SIG-M5 treated with dmso at 0.1 percent for 504 hours (cell line): ENCODE measurements around the gene ZNHIT3.

Experiments used
- DNase-seq: peaks from one replicate; lab custom pipeline; 2025; ENCODE audit not compliant: unreplicated experiment; lab: John Stamatoyannopoulos, UW

ZNHIT3 gene

GRCh38 chr17:36509272-36509985 is 22.9 kb downstream of the ZNHIT3 start:
- DNase-seq, result no peak

- no peak for DNase-seq
Observed at GRCh38 chr17:36510636-36511035, 24.2 kb downstream of the ZNHIT3 start.

GRCh38 chr17:36511216-36511615 is 24.7 kb downstream of the ZNHIT3 start:
- DNase-seq, result no peak

GRCh38 chr17:36512641-36513040 is 26.2 kb downstream of the ZNHIT3 start:
- no peak for DNase-seq

- no peak for DNase-seq
Observed at GRCh38 chr17:36514856-36515255, 28.4 kb downstream of the ZNHIT3 start.

GRCh38 chr17:36515837-36516236 is 29.4 kb downstream of the ZNHIT3 start:
- no peak for DNase-seq

GRCh38 chr17:36523113-36523512 is 36.6 kb downstream of the ZNHIT3 start:
- DNase-seq, result no peak

- DNase-seq, result no peak
Observed at GRCh38 chr17:36524428-36524876, 38.0 kb downstream of the ZNHIT3 start.

GRCh38 chr17:36525113-36525512 is 38.6 kb downstream of the ZNHIT3 start:
- DNase-seq, result no peak

- DNase-seq, result no peak
Observed at GRCh38 chr17:36525888-36526287, 39.4 kb downstream of the ZNHIT3 start.

GRCh38 chr17:36527621-36528250 is 41.3 kb downstream of the ZNHIT3 start:
- no peak for DNase-seq

- no peak for DNase-seq
Observed at GRCh38 chr17:36529121-36529520, 42.6 kb downstream of the ZNHIT3 start.

- DNase-seq, result no peak
Observed at GRCh38 chr17:36532435-36532975, 46.0 kb downstream of the ZNHIT3 start.

- peak; percentile 58 for DNase-seq
Observed at GRCh38 chr17:36533935-36534839, 47.7 kb downstream of the ZNHIT3 start.

- peak; percentile 87 for DNase-seq
Observed at GRCh38 chr17:36534840-36535668, 48.6 kb downstream of the ZNHIT3 start, which contains the start of the genes MYO19 and PIGW. TSS of gene MYO19 (minus strand) at chr17:36534868. CDS start at chr17:36532538, 2,330 bp downstream. TSS of gene PIGW (plus strand) at chr17:36534987. CDS start at chr17:36537102, 2,115 bp downstream.

GRCh38 chr17:36535669-36536081 is 49.2 kb downstream of the ZNHIT3 start:
- DNase-seq, result no peak

- no peak for DNase-seq
Observed at GRCh38 chr17:36540696-36541095, 54.2 kb downstream of the ZNHIT3 start.

GRCh38 chr17:36542755-36543154 is 56.3 kb downstream of the ZNHIT3 start:
- no peak for DNase-seq

- peak; percentile 65 for DNase-seq
Observed at GRCh38 chr17:36544044-36544306, 57.5 kb downstream of the ZNHIT3 start.

- DNase-seq, result peak; percentile 90
Observed at GRCh38 chr17:36544307-36545076, 58.0 kb downstream of the ZNHIT3 start, which contains the start of gene GGNBP2. TSS of gene GGNBP2 (plus strand) at chr17:36544919. CDS start at chr17:36545725, 806 bp downstream.
